PFSK-1 (cell line): ENCODE results near the gene FAM170A.

Experiments used
- FOXP2 ChIP-seq: optimal IDR thresholded peaks from 2 replicates; pipeline ENCODE3; 2011; ENCODE audit warnings: borderline replicate concordance, control low read depth, inconsistent platforms; ENCODE audit not compliant: insufficient read depth; ENCODE audit errors: extremely low read length, extremely low read depth
- POLR2AphosphoS5 ChIP-seq: IDR thresholded peaks from 2 replicates; pipeline ENCODE4 v1.6.1; 2012; ENCODE audit warnings: low read depth, mild to moderate bottlenecking, control low read depth, low read length, moderate library complexity
- SIN3A ChIP-seq: IDR thresholded peaks from 2 replicates; pipeline ENCODE4 v1.6.1; 2012; ENCODE audit warnings: mild to moderate bottlenecking, low read length, moderate library complexity, borderline replicate concordance; ENCODE audit not compliant: insufficient read depth
- TAF1 ChIP-seq: IDR thresholded peaks from 2 replicates; pipeline ENCODE4 v1.6.1; 2012; ENCODE audit warnings: low read length, control low read depth, borderline replicate concordance; ENCODE audit not compliant: insufficient read depth
- TF ChIP-seq, protein P1 (sequence below), 2 experiments: IDR thresholded peaks; 2 replicates each; pipeline versions ENCODE4 v1.6.1 to v1.8.0; 2011 to 2012; ENCODE audit warnings: low read depth in 2 of 2, low read length in 2 of 2, control low read depth in 1 of 2, inconsistent platforms in 1 of 2, mild to moderate bottlenecking in 1 of 2, moderate library complexity in 1 of 2; ENCODE audit not compliant: insufficient read depth in 1 of 2

DNA sequence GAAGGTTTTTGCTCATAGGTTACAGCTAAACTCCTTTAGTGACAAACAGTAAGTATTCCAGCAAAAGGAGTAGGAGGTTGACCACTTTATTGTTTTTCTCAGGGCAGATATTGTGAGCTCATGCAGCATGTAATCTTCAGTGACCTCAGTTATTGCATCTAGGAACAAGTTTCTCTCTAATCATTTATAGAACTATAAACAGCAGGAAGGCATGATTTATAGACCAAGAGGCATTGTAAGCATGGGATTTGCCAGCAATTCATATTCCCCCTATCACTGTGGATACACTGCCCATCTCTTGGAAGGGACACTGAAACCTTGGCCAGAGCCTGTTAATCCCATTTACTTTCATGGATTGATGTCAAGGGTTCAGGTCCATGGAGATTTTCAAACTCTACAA is 15.4 kb upstream of the FAM170A start:
- TF ChIP-seq POLR2AphosphoS5 (no peak), FOXP2 (no peak), SIN3A (no peak), TAF1 (no peak)
- TF ChIP-seq, protein P1, sequence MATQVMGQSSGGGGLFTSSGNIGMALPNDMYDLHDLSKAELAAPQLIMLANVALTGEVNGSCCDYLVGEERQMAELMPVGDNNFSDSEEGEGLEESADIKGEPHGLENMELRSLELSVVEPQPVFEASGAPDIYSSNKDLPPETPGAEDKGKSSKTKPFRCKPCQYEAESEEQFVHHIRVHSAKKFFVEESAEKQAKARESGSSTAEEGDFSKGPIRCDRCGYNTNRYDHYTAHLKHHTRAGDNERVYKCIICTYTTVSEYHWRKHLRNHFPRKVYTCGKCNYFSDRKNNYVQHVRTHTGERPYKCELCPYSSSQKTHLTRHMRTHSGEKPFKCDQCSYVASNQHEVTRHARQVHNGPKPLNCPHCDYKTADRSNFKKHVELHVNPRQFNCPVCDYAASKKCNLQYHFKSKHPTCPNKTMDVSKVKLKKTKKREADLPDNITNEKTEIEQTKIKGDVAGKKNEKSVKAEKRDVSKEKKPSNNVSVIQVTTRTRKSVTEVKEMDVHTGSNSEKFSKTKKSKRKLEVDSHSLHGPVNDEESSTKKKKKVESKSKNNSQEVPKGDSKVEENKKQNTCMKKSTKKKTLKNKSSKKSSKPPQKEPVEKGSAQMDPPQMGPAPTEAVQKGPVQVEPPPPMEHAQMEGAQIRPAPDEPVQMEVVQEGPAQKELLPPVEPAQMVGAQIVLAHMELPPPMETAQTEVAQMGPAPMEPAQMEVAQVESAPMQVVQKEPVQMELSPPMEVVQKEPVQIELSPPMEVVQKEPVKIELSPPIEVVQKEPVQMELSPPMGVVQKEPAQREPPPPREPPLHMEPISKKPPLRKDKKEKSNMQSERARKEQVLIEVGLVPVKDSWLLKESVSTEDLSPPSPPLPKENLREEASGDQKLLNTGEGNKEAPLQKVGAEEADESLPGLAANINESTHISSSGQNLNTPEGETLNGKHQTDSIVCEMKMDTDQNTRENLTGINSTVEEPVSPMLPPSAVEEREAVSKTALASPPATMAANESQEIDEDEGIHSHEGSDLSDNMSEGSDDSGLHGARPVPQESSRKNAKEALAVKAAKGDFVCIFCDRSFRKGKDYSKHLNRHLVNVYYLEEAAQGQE (IDR thresholded peaks at IDR 0.05; ENCODE audit: insufficient read depth in 1 of 2, low read depth in 2 of 2, low read length in 2 of 2) = no peak
